Endothelial cell of umbilical vein (primary cell): ENCODE data around the gene RAN.

ENCODE experiments used
- CTCF ChIP-seq, 2 donors: IDR thresholded peaks; 1 replicate in 1 of 2; 2 replicates in 1 of 2; pipeline ENCODE4 v1.5.1; 2011; ENCODE audit warnings: low read length in 2 of 2, mild to moderate bottlenecking in 2 of 2, moderate library complexity in 2 of 2, control low read depth in 1 of 2, inconsistent platforms in 1 of 2, low read depth in 1 of 2; ENCODE audit not compliant: insufficient read depth in 1 of 2; ENCODE audit errors: extremely low read depth in 1 of 2
- FOS ChIP-seq: IDR thresholded peaks from 2 replicates; pipeline ENCODE4 v1.6.1; 2011; ENCODE audit warnings: mild to moderate bottlenecking, low read length, moderate library complexity, borderline replicate concordance; ENCODE audit not compliant: insufficient read depth
- GATA2 ChIP-seq: IDR thresholded peaks from 2 replicates; pipeline ENCODE4 v1.7.0; 2011; ENCODE audit warnings: low read depth, mild to moderate bottlenecking, moderate library complexity, mixed read lengths, low read length; ENCODE audit not compliant: insufficient read length, insufficient read depth
- JUN ChIP-seq: IDR thresholded peaks from 2 replicates; pipeline ENCODE4 v1.6.1; 2011; ENCODE audit warnings: borderline replicate concordance, low read depth; ENCODE audit not compliant: insufficient read length, insufficient read depth
- MAX ChIP-seq: IDR thresholded peaks from 2 replicates; pipeline ENCODE4 v1.6.1; 2011; ENCODE audit not compliant: insufficient read depth, insufficient read length
- MYC ChIP-seq: IDR thresholded peaks from one replicate; pipeline ENCODE4 v1.6.1; 2011; ENCODE audit warnings: mild to moderate bottlenecking, low read depth, low read length
- POLR2A ChIP-seq: IDR thresholded peaks from 2 replicates; pipeline ENCODE4 v1.6.1; 2012; ENCODE audit warnings: low read depth, mild to moderate bottlenecking, control low read depth, low read length
- POLR2AphosphoS5 ChIP-seq: IDR thresholded peaks from 2 replicates; pipeline ENCODE4 v1.6.1; 2012; ENCODE audit warnings: low read depth, mild to moderate bottlenecking, control low read depth, low read length, moderate library complexity; ENCODE audit not compliant: insufficient read depth

DNA sequence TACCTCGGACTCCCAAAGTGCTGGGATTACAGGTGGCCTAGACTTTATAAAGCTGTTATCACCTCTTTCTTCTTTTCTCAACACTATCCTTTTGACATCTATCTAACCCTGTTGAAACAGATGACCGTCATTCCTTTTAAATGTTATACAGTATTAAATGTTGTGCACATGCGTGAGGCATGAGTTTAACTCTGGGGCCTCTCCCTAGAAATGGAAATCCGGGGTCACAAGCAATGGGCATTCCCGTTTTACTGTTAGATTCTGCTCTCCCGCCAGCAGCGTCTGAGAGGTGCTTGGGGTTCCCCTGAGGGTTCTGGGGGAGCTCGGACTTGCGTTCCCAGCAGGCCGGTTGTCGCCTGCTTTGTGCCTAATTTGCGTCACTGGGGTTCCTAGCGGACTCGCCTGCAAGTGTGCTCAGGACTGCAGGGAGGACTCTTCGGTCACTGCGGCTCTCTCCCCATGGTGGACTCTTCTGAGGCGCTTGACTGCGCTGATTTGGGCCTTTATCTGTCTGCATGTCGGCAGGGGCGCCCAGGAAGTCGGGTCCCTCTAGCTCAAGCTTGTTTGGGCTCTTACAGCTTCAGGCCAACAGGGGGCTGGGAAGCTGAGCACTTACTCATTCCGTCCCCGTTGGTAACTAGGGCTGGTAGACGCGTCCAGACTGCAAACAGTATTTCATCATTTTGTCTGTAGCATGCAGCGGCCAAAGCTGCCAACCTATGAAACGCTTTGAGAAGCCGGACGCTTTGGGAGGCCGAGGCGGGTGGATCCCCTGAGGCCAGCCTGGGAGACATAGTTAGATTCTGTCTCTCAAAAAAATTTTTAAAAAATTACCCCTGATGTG lies 1.2 kb upstream of the RAN start:
- TF ChIP-seq MYC: no peak
- TF ChIP-seq CTCF (IDR thresholded peaks at IDR 0.05; ENCODE audit: extremely low read depth in 1 of 2, insufficient read depth in 1 of 2, low read depth in 1 of 2, low read length in 2 of 2): peak; percentile 20 to 42
- TF ChIP-seq POLR2A: no peak
- no peak for TF ChIP-seq MAX
- TF ChIP-seq POLR2AphosphoS5: no peak
- TF ChIP-seq GATA2: no peak
- no peak for TF ChIP-seq FOS
- TF ChIP-seq JUN: no peak
